Measurements from ENCODE around the gene REP15. TPM values are rescaled to one million over a fixed set of nuclear protein-coding genes. Genes with fewer than 3 reads are reported as not detected.

Gene REP15
- total RNA-seq, 1 experiment from 2014 or later = 0.26 TPM

- ChIA-PET POLR2A (no interaction called here), CTCF (interaction anchor here (1.1 to 2.1 kb wide), 6 partner anchors 18 to 209 kb away, joined by 3 to 9 read pairs (median 4); no protein-coding TSS in a partner anchor)
- DNase-seq (ENCODE audit: low spot score) (peak; percentile 34), ATAC-seq (peak; percentile 99)
- no peaks in the 10 kb centered on the region for H3K9me3 Mint-ChIP-seq
- no peak for TF ChIP-seq IRF1 (CRISPR knock-in tag; IDR thresholded peaks at IDR 0.05)
- TF ChIP-seq ESRRA (CRISPR knock-in tag; IDR thresholded peaks at IDR 0.05; ENCODE audit: borderline replicate concordance) = peak; percentile 88; the same call in 1 of the 2 replicates
- TF ChIP-seq ZNF138 (CRISPR knock-in tag; conservative IDR thresholded peaks at IDR 0.05) = no peak
- no peak for TF ChIP-seq CTCF (IDR thresholded peaks at IDR 0.05)
- TF ChIP-seq TCF7 (CRISPR knock-in tag; IDR thresholded peaks at IDR 0.05; ENCODE audit: low read depth) = no peak
- H3K27ac Mint-ChIP-seq = no peak overlapping the region
- no peaks in the 10 kb centered on the region for H3K4me1 Mint-ChIP-seq
- no peaks in the 10 kb centered on the region for H3K27me3 Mint-ChIP-seq (ENCODE audit: low read depth)
- no peak overlapping the region for H3K4me3 Mint-ChIP-seq
- peaks cover 28% of the 10 kb centered on the region for H3K36me3 Mint-ChIP-seq
Measured at GRCh38 chr12:27732281-27732680, 36.0 kb downstream of the REP15 start.

GRCh38 chr12:27733052-27733656, 36.9 kb downstream of the REP15 start:
- ChIA-PET CTCF (interaction anchor here (0.9 to 2.1 kb wide), 9 partner anchors 18 to 441 kb away, joined by 3 to 9 read pairs (median 4); partner anchors contain the start of genes KLHL42 and MANSC4), POLR2A (no interaction called here)
- Mint-ChIP-seq H3K27ac (no peak overlapping the region), H3K4me3 (no peak overlapping the region), H3K27me3 (ENCODE audit: low read depth) (no peaks in the 10 kb centered on the region), H3K9me3 (no peaks in the 10 kb centered on the region), H3K36me3 (peaks cover 29% of the 10 kb centered on the region), H3K4me1 (no peaks in the 10 kb centered on the region)
- ATAC-seq = no peak
- no peak for DNase-seq (ENCODE audit: low spot score)
- TF ChIP-seq SP1 (CRISPR knock-in tag; conservative IDR thresholded peaks at IDR 0.05) (no peak), CTCF (IDR thresholded peaks at IDR 0.05) (peak; percentile 49; the same call in 1 of the 2 replicates), ATF1 (CRISPR knock-in tag; IDR thresholded peaks at IDR 0.05) (no peak)

- no peak overlapping the region for H3K4me3 Mint-ChIP-seq
- no peaks in the 10 kb centered on the region for H3K4me1 Mint-ChIP-seq
- no peak for ATAC-seq
- ChIA-PET POLR2A (no interaction called here), CTCF (interaction anchor here (0.7 to 2.1 kb wide), 9 partner anchors 22 to 1250 kb away, joined by 3 to 9 read pairs (median 4); partner anchors contain the start of genes KLHL42 and MANSC4)
- peaks cover 29% of the 10 kb centered on the region for H3K36me3 Mint-ChIP-seq
- no peak for DNase-seq (ENCODE audit: low spot score)
- H3K27ac Mint-ChIP-seq = no peak overlapping the region
- H3K27me3 Mint-ChIP-seq (ENCODE audit: low read depth) = no peaks in the 10 kb centered on the region
- H3K9me3 Mint-ChIP-seq = no peaks in the 10 kb centered on the region
- TF ChIP-seq ZNF232 (CRISPR knock-in tag; IDR thresholded peaks at IDR 0.05) (no peak), FOXJ3 (CRISPR knock-in tag; IDR thresholded peaks at IDR 0.05; ENCODE audit: borderline replicate concordance) (no peak), ZNF396 (CRISPR knock-in tag; IDR thresholded peaks at IDR 0.05; ENCODE audit: borderline replicate concordance) (no peak), ZNF317 (CRISPR knock-in tag; IDR thresholded peaks at IDR 0.05; ENCODE audit: borderline replicate concordance, low read depth) (no peak), ZNF425 (CRISPR knock-in tag; conservative IDR thresholded peaks at IDR 0.05) (no peak), JAZF1 (CRISPR knock-in tag; IDR thresholded peaks at IDR 0.05) (no peak), TCF7 (CRISPR knock-in tag; IDR thresholded peaks at IDR 0.05; ENCODE audit: low read depth) (no peak), HMGXB4 (CRISPR knock-in tag; IDR thresholded peaks at IDR 0.05) (no peak), FOXP1 (CRISPR knock-in tag; IDR thresholded peaks at IDR 0.05; ENCODE audit: borderline replicate concordance) (no peak), TEAD4 (CRISPR knock-in tag; IDR thresholded peaks at IDR 0.05) (no peak), E2F4 (CRISPR knock-in tag; IDR thresholded peaks at IDR 0.05; ENCODE audit: borderline replicate concordance, low read depth) (no peak), KAT7 (CRISPR knock-in tag; IDR thresholded peaks at IDR 0.05; ENCODE audit: borderline replicate concordance) (no peak), ZNF423 (CRISPR knock-in tag; IDR thresholded peaks at IDR 0.05) (no peak), NFYB (CRISPR knock-in tag; conservative IDR thresholded peaks at IDR 0.05; ENCODE audit: low read depth) (no peak), ATF1 (CRISPR knock-in tag; IDR thresholded peaks at IDR 0.05) (no peak)
Measured at GRCh38 chr12:27733791-27734190, 37.5 kb downstream of the REP15 start.

All from WTC11 (cell line).